K562 (cell line): ENCODE results near the gene CALML6. TPM values are rescaled to one million over a fixed set of nuclear protein-coding genes. Genes with fewer than 3 reads are reported as not detected.

ENCODE experiments used
- ATAC-seq: fragments of 200-7000 bp; cut with Tn5 transposase; 3 replicates; pipeline ENCODE4 v1.9.1; 2020; ENCODE audit warnings: moderate library complexity
- BruUV-seq: library from RNA; stranded (reverse); fragments of 400-500 nt; replicated peaks from 2 replicates; lab custom pipeline; 2021; lab: Mats Ljungman, UMichigan
- CTCF ChIA-PET: fragments of 300-600 bp; formaldehyde crosslinking; extraction: SDS; loops from one replicate; lab custom pipeline; 2021; ENCODE audit warnings: low intra/inter-chr PET ratio; lab: Yijun Ruan, JAX
- POLR2A ChIA-PET: fragments of 300-600, 350-650 bp; sonication (Branson Sonifier 250); formaldehyde crosslinking; extraction: SDS; loops from one replicate; lab custom pipeline; 2021; ENCODE audit warnings: antibody characterized with exemption, inconsistent platforms; lab: Yijun Ruan, JAX
- DNase-seq, 4 experiments: peaks; one replicate each; pipeline versions ENCODE4 v3.0.0 to v3.0.0-alpha.2; 2011 to 2018; ENCODE audit warnings: low spot score in 3 of 4, mixed read lengths in 3 of 4; ENCODE audit errors: extremely low read depth in 1 of 4
- FAIRE-seq: peaks from 2 replicates; lab custom pipeline; 2011; peaks lifted over from hg19 to GRCh38; lab: Jason Lieb, UNC
- H2AFZ ChIP-seq: 2 replicates; pipeline ENCODE4 v1.6.0; 2011; ENCODE audit warnings: low read depth, low read length, control low read depth, inconsistent platforms
- H3K27ac ChIP-seq: fragments of 200-600 bp; 3 replicates; pipeline ENCODE4 v1.8.0; 2011; ENCODE audit warnings: low read depth, mild to moderate bottlenecking, control low read depth, inconsistent platforms, low read length, moderate library complexity, mixed read lengths; ENCODE audit errors: extremely low read depth
- H3K27me3 ChIP-seq, 2 experiments: fragments of 300-600 bp in 1 of 2; 2 replicates in 1 of 2; 3 replicates in 1 of 2; pipeline versions ENCODE4 v1.6.0 to v1.8.0; 2011; ENCODE audit warnings: inconsistent platforms in 2 of 2, low read length in 2 of 2, mild to moderate bottlenecking in 1 of 2, mixed read lengths in 1 of 2, moderate library complexity in 1 of 2; ENCODE audit not compliant: control insufficient read depth in 2 of 2, insufficient read depth in 2 of 2
- H3K36me3 ChIP-seq: fragments of 300-600 bp; 3 replicates; pipeline ENCODE4 v1.8.0; 2011; ENCODE audit warnings: mild to moderate bottlenecking, low read length, inconsistent platforms; ENCODE audit not compliant: control insufficient read depth, insufficient read depth
- H3K4me1 ChIP-seq, 2 experiments: fragments of 200-600 bp in 1 of 2; replicated peaks in 1 of 2; 2 replicates in 1 of 2; 3 replicates in 1 of 2; pipeline versions ENCODE4 v1.5.1 to v1.8.0; 2011; ENCODE audit warnings: inconsistent platforms in 2 of 2, low read length in 2 of 2, mild to moderate bottlenecking in 1 of 2, mixed read lengths in 1 of 2, moderate library complexity in 1 of 2; ENCODE audit not compliant: control insufficient read depth in 2 of 2, insufficient read depth in 2 of 2
- H3K4me2 ChIP-seq: 2 replicates; pipeline ENCODE4 v1.6.1; 2011; ENCODE audit warnings: low read length, control low read depth, inconsistent platforms, mixed read lengths; ENCODE audit not compliant: insufficient read depth
- H3K4me3 ChIP-seq: fragments of 200-600 bp; sonication (generic), shearing (Covaris generic); 2 replicates; pipeline ENCODE4 v1.5.1; 2016; ENCODE audit warnings: control low read depth, inconsistent platforms
- H3K79me2 ChIP-seq: fragments of 200-600 bp; 3 replicates; pipeline ENCODE4 v1.8.0; 2011; ENCODE audit warnings: low read length, inconsistent platforms; ENCODE audit not compliant: control insufficient read depth, insufficient read depth
- H3K9ac ChIP-seq, 2 experiments: 2 replicates each; pipeline versions ENCODE4 v1.6.0 to v1.6.1; 2011; ENCODE audit warnings: low read depth in 2 of 2, low read length in 2 of 2, control low read depth in 1 of 2, inconsistent platforms in 1 of 2, mild to moderate bottlenecking in 1 of 2, mixed read lengths in 1 of 2; ENCODE audit not compliant: insufficient read depth in 1 of 2
- H3K9me1 ChIP-seq: one replicate; pipeline ENCODE4 v1.6.0; 2011; ENCODE audit warnings: inconsistent platforms, mild to moderate bottlenecking, low read length, moderate library complexity; ENCODE audit not compliant: control insufficient read depth, insufficient read depth
- H3K9me3 ChIP-seq: replicated peaks from 2 replicates; pipeline ENCODE4 v1.5.1; 2011; ENCODE audit warnings: low read depth, low read length, inconsistent platforms; ENCODE audit not compliant: control insufficient read depth, insufficient read depth
- H4K20me1 ChIP-seq: replicated peaks from 2 replicates; pipeline ENCODE4 v1.6.1; 2011; ENCODE audit warnings: low read length, inconsistent platforms, mixed read lengths; ENCODE audit not compliant: control insufficient read depth, insufficient read depth
- IRF2 ChIP-seq: sonication (generic); formaldehyde crosslinking; IDR thresholded peaks from 2 replicates; pipeline ENCODE4 v1.8.1; 2022; ENCODE audit warnings: mild to moderate bottlenecking, missing genetic modification reagents
- POLR2A ChIP-seq: fragments of 450-650 bp; conservative IDR thresholded peaks from 2 replicates; pipeline ENCODE4 v1.6.1; 2016
- PTBP1 ChIP-seq: fragments of 200-400 bp; formaldehyde crosslinking; IDR thresholded peaks from 2 replicates; pipeline ENCODE4 v1.6.1; 2017; ENCODE audit warnings: low read depth, low read length
- RB1 ChIP-seq: fragments of 450-650 bp; IDR thresholded peaks from 2 replicates; pipeline ENCODE4 v1.6.1; 2017; ENCODE audit warnings: low read depth, mild to moderate bottlenecking
- RNF2 ChIP-seq: sonication (generic); IDR thresholded peaks from 2 replicates; pipeline ENCODE4 v1.6.1; 2016
- ZBED1 ChIP-seq: IDR thresholded peaks from 2 replicates; pipeline ENCODE4 v1.6.1; 2014
- ZBTB43 ChIP-seq: sonication (generic); formaldehyde crosslinking; IDR thresholded peaks from 2 replicates; pipeline ENCODE4 v1.8.0; 2023; ENCODE audit warnings: mild to moderate bottlenecking, missing genetic modification reagents
- WGBS: fragments of 100-300 bp; shearing (Covaris generic); methylation state at CpG from one replicate; pipeline ENCODE4 v1.1.6; 2016; ENCODE audit warnings: low coverage, mixed read lengths; ENCODE audit not compliant: insufficient coverage; ENCODE audit errors: missing lambda C conversion rate; 5-methylcytosine and 5-hydroxymethylcytosine counted together
- in situ Hi-C: fragments of 300-500 bp; cut with MboI; formaldehyde crosslinking; loops from 4 replicates; pipeline ENCODE4 v1.15.0; 2018; ENCODE audit warnings: inconsistent platforms, mixed read lengths
- intact Hi-C: fragments of 100-400 bp; cut with micrococcal nuclease; formaldehyde crosslinking; loops from 2 replicates; pipeline ENCODE4 v1.14.2; 2022
- polyA plus RNA-seq, 8 experiments: library from polyadenylated mRNA; depleted of rRNA in 4 of 8; stranded (reverse) in 5 of 8; unstranded in 3 of 8; fragments of >200 nt; fragmentation: Nextera tagmentation in 2 of 8; fragmentation: Illumina TruSeq in 1 of 8; extraction: Ambion mirVana in 2 of 8; extraction: Trizol in 1 of 8; gene quantifications; 2 replicates each; pipeline versions ENCODE4 v1.2.1 to v1.2.3, GENCODE V29; 2011 to 2014; ENCODE audit warnings: inconsistent platforms in 1 of 8, missing spikeins in 1 of 8
- total RNA-seq, 7 experiments: library from RNA; depleted of rRNA in 6 of 7; stranded (reverse); fragments of >200 nt in 6 of 7; fragmentation: Illumina TruSeq in 2 of 7; extraction: Trizol in 2 of 7; gene quantifications; 2 replicates each; pipeline versions ENCODE4 v1.2.1 to v1.2.3, GENCODE V29; 2011 to 2021; ENCODE audit warnings: low replicate concordance in 1 of 7

The CALML6 gene
- total and polyA plus RNA-seq, 9 of the 15 experiments (the other 6 are each of a cell fraction or from before 2014, with no cell fraction given): 0.14 TPM; not detected in 8

- no peaks in the 10 kb centered on the region for H3K79me2 ChIP-seq
- POLR2A ChIA-PET: no interaction called here
- no TSS peak for BruUV-seq
- TF ChIP-seq ZBTB43 (CRISPR knock-in tag): peak; percentile 80; the same call in 1 of the 2 replicates
- peak; percentile 21; the same call in 1 of the 2 replicates for TF ChIP-seq IRF2 (CRISPR knock-in tag)
- no peak for TF ChIP-seq RNF2
- TF ChIP-seq PTBP1: no peak
- TF ChIP-seq ZBED1: no peak
- TF ChIP-seq RB1: no peak
- TF ChIP-seq POLR2A: no peak
- WGBS: 9% methylated on average over 6 of the region's 6 CpGs
- no peak overlapping the region for H3K4me2 ChIP-seq
- H3K36me3 ChIP-seq: no peaks in the 10 kb centered on the region
- H3K9me3 ChIP-seq: peaks cover 9% of the 10 kb centered on the region; the same call in 1 of the 2 replicates
- no peaks in the 10 kb centered on the region for H3K9me1 ChIP-seq
- CTCF ChIA-PET: no interaction called here
- no peak overlapping the region for H3K9ac ChIP-seq
- peaks cover 0 to 28% of the 10 kb centered on the region in 2 experiments; a peak in 2 of 5 replicates for H3K4me1 ChIP-seq
- H2AFZ ChIP-seq: no peak overlapping the region
- intact Hi-C loops (no loop called here), in situ Hi-C loops (no loop called here)
- FAIRE-seq: no peak
- H3K27me3 ChIP-seq: peaks cover 43 to 79% of the 10 kb centered on the region in 2 experiments
- H4K20me1 ChIP-seq: peaks cover 3% of the 10 kb centered on the region; the same call in 1 of the 2 replicates
- DNase-seq: no peak
- no peak overlapping the region for H3K4me3 ChIP-seq
- no peak overlapping the region for H3K27ac ChIP-seq
- no peak for ATAC-seq
Observed at GRCh38 chr1:1938276-1938573, 23.2 kb downstream of the CALML6 start.
